H9 (cell line): ENCODE measurements around the gene ACSM5. TPM values are rescaled to one million over a fixed set of nuclear protein-coding genes. Genes with fewer than 3 reads are reported as not detected.
A peak's percentile ranks its signal among the peaks of the same experiment; 100 is the strongest.
"Not testable (repeated sequence)": the region's sequence is repeated elsewhere in the genome, so short reads cannot be mapped to it uniquely, and the experiment has no call there.

Experiments used
- DNase-seq: peaks from one replicate; pipeline ENCODE4 v3.0.0-alpha.2; 2017
- H2AFZ ChIP-seq: one replicate; pipeline ENCODE4 v1.6.1; 2013; ENCODE audit warnings: mild to moderate bottlenecking, low read length, control low read depth, moderate library complexity
- H2AK5ac ChIP-seq: 2 replicates; pipeline ENCODE4 v1.6.1; 2013; ENCODE audit warnings: low read length, control low read depth, mixed read lengths; ENCODE audit not compliant: insufficient read length
- H2BK120ac ChIP-seq: one replicate; pipeline ENCODE4 v1.6.1; 2013; ENCODE audit warnings: low read depth, mild to moderate bottlenecking, low read length, control low read depth, inconsistent platforms; ENCODE audit not compliant: poor library complexity, severe bottlenecking
- H2BK12ac ChIP-seq: 2 replicates; pipeline ENCODE4 v1.6.1; 2013; ENCODE audit warnings: low read length, control low read depth, mixed read lengths, low read depth; ENCODE audit not compliant: insufficient read length
- H2BK15ac ChIP-seq: 2 replicates; pipeline ENCODE4 v1.6.1; 2013; ENCODE audit warnings: low read depth, low read length, control low read depth
- H2BK20ac ChIP-seq: one replicate; pipeline ENCODE4 v1.6.1; 2013; ENCODE audit warnings: low read depth, mild to moderate bottlenecking, low read length, control low read depth, inconsistent platforms; ENCODE audit not compliant: poor library complexity, severe bottlenecking
- H2BK5ac ChIP-seq: 2 replicates; pipeline ENCODE4 v1.6.1; 2013; ENCODE audit warnings: low read length, control low read depth, mixed read lengths; ENCODE audit not compliant: insufficient read length
- H3K14ac ChIP-seq: 2 replicates; pipeline ENCODE4 v1.6.1; 2013; ENCODE audit warnings: low read length, control low read depth; ENCODE audit not compliant: insufficient read depth
- H3K18ac ChIP-seq: 2 replicates; pipeline ENCODE4 v1.6.1; 2013; ENCODE audit warnings: low read depth, mild to moderate bottlenecking, mixed read lengths, low read length, control low read depth; ENCODE audit not compliant: insufficient read length
- H3K23ac ChIP-seq: 2 replicates; pipeline ENCODE4 v1.6.1; 2013; ENCODE audit warnings: low read length, control low read depth, mixed read lengths, low read depth; ENCODE audit not compliant: insufficient read length
- H3K23me2 ChIP-seq: 2 replicates; pipeline ENCODE4 v1.6.1; 2013; ENCODE audit warnings: low read depth, mild to moderate bottlenecking, mixed read lengths, low read length, control low read depth; ENCODE audit not compliant: insufficient read length, poor library complexity, severe bottlenecking
- H3K27ac ChIP-seq: 2 replicates; pipeline ENCODE4 v1.5.1; 2013; ENCODE audit warnings: low read length, control low read depth, mixed read lengths, low read depth; ENCODE audit not compliant: insufficient read length
- H3K27me3 ChIP-seq: 2 replicates; pipeline ENCODE4 v1.6.1; 2013; ENCODE audit warnings: low read length, control low read depth, inconsistent platforms; ENCODE audit not compliant: insufficient read depth
- H3K4ac ChIP-seq: 2 replicates; pipeline ENCODE4 v1.6.1; 2013; ENCODE audit warnings: low read depth, mild to moderate bottlenecking, control low read depth, inconsistent platforms, low read length, moderate library complexity
- H3K4me1 ChIP-seq: 2 replicates; pipeline ENCODE4 v1.6.1; 2013; ENCODE audit warnings: low read length, control low read depth, inconsistent platforms; ENCODE audit not compliant: insufficient read depth
- H3K4me2 ChIP-seq: 2 replicates; pipeline ENCODE4 v1.6.1; 2013; ENCODE audit warnings: low read length, control low read depth, mixed read lengths; ENCODE audit not compliant: insufficient read length, insufficient read depth
- H3K56ac ChIP-seq: 2 replicates; pipeline ENCODE4 v1.6.1; 2013; ENCODE audit warnings: low read depth, mild to moderate bottlenecking, mixed read lengths, low read length, control low read depth; ENCODE audit not compliant: insufficient read length
- H3K79me1 ChIP-seq: 2 replicates; pipeline ENCODE4 v1.6.1; 2013; ENCODE audit warnings: low read depth, mild to moderate bottlenecking, moderate library complexity, low read length, control low read depth, inconsistent platforms; ENCODE audit not compliant: insufficient read depth, poor library complexity, severe bottlenecking
- H3K79me2 ChIP-seq: 2 replicates; pipeline ENCODE4 v1.6.1; 2013; ENCODE audit warnings: low read length, control low read depth, inconsistent platforms; ENCODE audit not compliant: insufficient read depth
- H3K9ac ChIP-seq: 2 replicates; pipeline ENCODE4 v1.6.1; 2013; ENCODE audit warnings: low read length, control low read depth, mixed read lengths; ENCODE audit not compliant: insufficient read length; ENCODE audit errors: extremely low read depth
- H3K9me3 ChIP-seq: one replicate; pipeline ENCODE4 v1.6.1; 2013; ENCODE audit warnings: low read depth, low read length, inconsistent platforms; ENCODE audit not compliant: control insufficient read depth
- H3T11ph ChIP-seq: one replicate; pipeline ENCODE4 v1.6.1; 2013; ENCODE audit warnings: mild to moderate bottlenecking, low read length, control low read depth, inconsistent platforms
- H4K20me1 ChIP-seq: one replicate; pipeline ENCODE4 v1.6.1; 2013; ENCODE audit not compliant: control insufficient read depth, insufficient read length, insufficient read depth
- H4K5ac ChIP-seq: 2 replicates; pipeline ENCODE4 v1.6.1; 2013; ENCODE audit warnings: low read depth, mild to moderate bottlenecking, mixed read lengths, low read length, control low read depth; ENCODE audit not compliant: insufficient read length
- H4K8ac ChIP-seq: replicated peaks from 2 replicates; pipeline ENCODE4 v1.6.1; 2013; ENCODE audit warnings: low read length, control low read depth, mixed read lengths, low read depth; ENCODE audit not compliant: insufficient read length
- H4K91ac ChIP-seq: 2 replicates; pipeline ENCODE4 v1.6.1; 2013; ENCODE audit warnings: low read depth, mild to moderate bottlenecking, moderate library complexity, mixed read lengths, low read length, control low read depth; ENCODE audit not compliant: insufficient read length
- H3K27ac Mint-ChIP-seq, 3 experiments: 2 replicates in 2 of 3; 3 replicates in 1 of 3; pipeline ENCODE4 v1.8.0; 2020 to 2021; ENCODE audit warnings: mixed read lengths in 3 of 3, mild to moderate bottlenecking in 1 of 3, moderate library complexity in 1 of 3
- H3K27me3 Mint-ChIP-seq: 2 replicates; pipeline ENCODE4 v1.8.0; 2021; ENCODE audit warnings: low read depth, mild to moderate bottlenecking, moderate library complexity, mixed read lengths
- H3K36me3 Mint-ChIP-seq, 3 experiments: 2 replicates in 2 of 3; 3 replicates in 1 of 3; pipeline ENCODE4 v1.8.0; 2020 to 2021; ENCODE audit warnings: low read depth in 3 of 3, mixed read lengths in 3 of 3; ENCODE audit not compliant: insufficient read depth in 1 of 3
- H3K4me1 Mint-ChIP-seq, 2 experiments: 2 replicates each; pipeline ENCODE4 v1.8.0; 2020; ENCODE audit warnings: mixed read lengths in 2 of 2
- H3K4me3 Mint-ChIP-seq, 2 experiments: 2 replicates in 1 of 2; 3 replicates in 1 of 2; pipeline ENCODE4 v1.8.0; 2020 to 2021; ENCODE audit warnings: mild to moderate bottlenecking in 2 of 2, mixed read lengths in 2 of 2, moderate library complexity in 1 of 2
- H3K9me3 Mint-ChIP-seq, 2 experiments: 2 replicates in 1 of 2; 3 replicates in 1 of 2; pipeline ENCODE4 v1.8.0; 2020; ENCODE audit warnings: mild to moderate bottlenecking in 2 of 2, mixed read lengths in 2 of 2, moderate library complexity in 1 of 2
- CTCF ChIP-seq: fragments of 200-600 bp; sonication (generic); conservative IDR thresholded peaks from 3 replicates; pipeline ENCODE4 v1.8.0; 2021; ENCODE audit warnings: antibody characterized with exemption, mild to moderate bottlenecking
- WGBS: extraction: QIAGEN DNeasy Blood & Tissue Kit; methylation state at CpG from one replicate; pipeline ENCODE4 v1.1.7; 2013; ENCODE audit warnings: missing lambda C conversion rate, low lambda C conversion rate, mixed read lengths; ENCODE audit not compliant: insufficient read length; ENCODE audit errors: extremely low coverage; 5-methylcytosine and 5-hydroxymethylcytosine counted together
- total RNA-seq: library from RNA; stranded (reverse); gene quantifications from 2 replicates; pipeline ENCODE4 v1.2.1, GENCODE V29; 2021

The ACSM5 gene
- total RNA-seq, 1 experiment from 2014 or later: not detected

- no peaks in the 10 kb centered on the region for H3K9me3 ChIP-seq
- no peak overlapping the region for H4K5ac ChIP-seq
- H3K4me2 ChIP-seq: no peak overlapping the region
- H2AFZ ChIP-seq: no peak overlapping the region
- no peak overlapping the region for H3K4ac ChIP-seq
- no peaks in the 10 kb centered on the region for H3K27me3 Mint-ChIP-seq
- peaks cover 0 to 3% of the 10 kb centered on the region in 2 experiments; a peak in 2 of 4 replicates for H3K4me1 Mint-ChIP-seq
- H3K4me3 Mint-ChIP-seq: no peak overlapping the region
- H3T11ph ChIP-seq: no peak overlapping the region
- H2BK15ac ChIP-seq: no peak overlapping the region
- peak overlapping the region in 1 of 3 experiments; percentile 40; a peak in 1 of 7 replicates for H3K27ac Mint-ChIP-seq
- no peaks in the 10 kb centered on the region for H3K27me3 ChIP-seq
- no peaks in the 10 kb centered on the region for H3K79me1 ChIP-seq
- H3K9ac ChIP-seq: no peak overlapping the region
- H4K91ac ChIP-seq: no peak overlapping the region
- DNase-seq: no peak
- no peaks in the 10 kb centered on the region for H4K20me1 ChIP-seq
- TF ChIP-seq CTCF: no peak
- no peak overlapping the region for H2BK5ac ChIP-seq
- no peaks in the 10 kb centered on the region for H3K4me1 ChIP-seq
- H2BK12ac ChIP-seq: no peak overlapping the region
- no peak overlapping the region for H3K18ac ChIP-seq
- H4K8ac ChIP-seq: no peak overlapping the region
- no peak overlapping the region for H2AK5ac ChIP-seq
- H3K9me3 Mint-ChIP-seq: no peaks in the 10 kb centered on the region
- H3K36me3 Mint-ChIP-seq: no peaks in the 10 kb centered on the region
- no peaks in the 10 kb centered on the region for H3K79me2 ChIP-seq
- no CpG with 5 or more reads among the region's 3 CpGs for WGBS
- no peaks in the 10 kb centered on the region for H3K23me2 ChIP-seq
- no peak overlapping the region for H3K56ac ChIP-seq
- H3K14ac ChIP-seq: no peak overlapping the region
- no peak overlapping the region for H2BK20ac ChIP-seq
- no peak overlapping the region for H2BK120ac ChIP-seq
- no peak overlapping the region for H3K23ac ChIP-seq
- no peak overlapping the region for H3K27ac ChIP-seq
These were observed 31.9 kb downstream of the ACSM5 start for GRCh38 chr16:20441191-20441590.

- not testable (repeated sequence) for H2BK15ac ChIP-seq, H3K4me1 ChIP-seq, H3K36me3 Mint-ChIP-seq, H4K8ac ChIP-seq, H3T11ph ChIP-seq, H3K79me1 ChIP-seq, H2BK20ac ChIP-seq, H2BK120ac ChIP-seq, H4K5ac ChIP-seq, H3K27ac ChIP-seq, H3K4me2 ChIP-seq, H3K56ac ChIP-seq, H3K9me3 ChIP-seq, H3K9me3 Mint-ChIP-seq, H2BK12ac ChIP-seq, H3K23ac ChIP-seq, H3K79me2 ChIP-seq, DNase-seq, H2AK5ac ChIP-seq, H3K4ac ChIP-seq, H2BK5ac ChIP-seq, H3K4me3 Mint-ChIP-seq, H4K20me1 ChIP-seq, H3K14ac ChIP-seq, H3K23me2 ChIP-seq, H3K4me1 Mint-ChIP-seq, H3K27me3 ChIP-seq, H3K27ac Mint-ChIP-seq, H3K27me3 Mint-ChIP-seq, H2AFZ ChIP-seq, H4K91ac ChIP-seq, H3K18ac ChIP-seq, H3K9ac ChIP-seq
- WGBS: no CpG with 5 or more reads among the region's 4 CpGs
These were observed 32.5 kb downstream of the ACSM5 start for GRCh38 chr16:20441859-20442258.
